ENCODE measurements around the gene CAMP. TPM values are rescaled to one million over a fixed set of nuclear protein-coding genes. Genes with fewer than 3 reads are reported as not detected.

CAMP gene
- total and polyA plus RNA-seq, 2 of the 13 experiments (the other 11 are each of a cell fraction or from before 2014, with no cell fraction given), result not detected

- no peak for TF ChIP-seq HNF1A (IDR thresholded peaks at IDR 0.05; ENCODE audit: low read depth)
- TF ChIP-seq HNF1A (CRISPR knock-in tag; IDR thresholded peaks at IDR 0.05; ENCODE audit: borderline replicate concordance), result no peak
- TF ChIP-seq ZNF430 (CRISPR knock-in tag; IDR thresholded peaks at IDR 0.05), result no peak
- TF ChIP-seq FUBP1 (CRISPR knock-in tag; IDR thresholded peaks at IDR 0.05; ENCODE audit: borderline replicate concordance), result no peak
- TF ChIP-seq HMGXB3 (CRISPR knock-in tag; IDR thresholded peaks at IDR 0.05; ENCODE audit: borderline replicate concordance), result no peak
- TF ChIP-seq PRDM4 (CRISPR knock-in tag; IDR thresholded peaks at IDR 0.05; ENCODE audit: borderline replicate concordance), result no peak
- TF ChIP-seq ZSCAN29 (CRISPR knock-in tag; conservative IDR thresholded peaks at IDR 0.05), result no peak
- no peak for TF ChIP-seq NFRKB (IDR thresholded peaks at IDR 0.05)
These were observed at the start of gene CAMP (continued) for GRCh38 chr3:48222616-48223513.

Measured in HepG2 (cell line).